ENCODE results near the gene NDUFS2.
A peak's percentile ranks its signal among the peaks of the same experiment; 100 is the strongest.

Gene NDUFS2

DNA sequence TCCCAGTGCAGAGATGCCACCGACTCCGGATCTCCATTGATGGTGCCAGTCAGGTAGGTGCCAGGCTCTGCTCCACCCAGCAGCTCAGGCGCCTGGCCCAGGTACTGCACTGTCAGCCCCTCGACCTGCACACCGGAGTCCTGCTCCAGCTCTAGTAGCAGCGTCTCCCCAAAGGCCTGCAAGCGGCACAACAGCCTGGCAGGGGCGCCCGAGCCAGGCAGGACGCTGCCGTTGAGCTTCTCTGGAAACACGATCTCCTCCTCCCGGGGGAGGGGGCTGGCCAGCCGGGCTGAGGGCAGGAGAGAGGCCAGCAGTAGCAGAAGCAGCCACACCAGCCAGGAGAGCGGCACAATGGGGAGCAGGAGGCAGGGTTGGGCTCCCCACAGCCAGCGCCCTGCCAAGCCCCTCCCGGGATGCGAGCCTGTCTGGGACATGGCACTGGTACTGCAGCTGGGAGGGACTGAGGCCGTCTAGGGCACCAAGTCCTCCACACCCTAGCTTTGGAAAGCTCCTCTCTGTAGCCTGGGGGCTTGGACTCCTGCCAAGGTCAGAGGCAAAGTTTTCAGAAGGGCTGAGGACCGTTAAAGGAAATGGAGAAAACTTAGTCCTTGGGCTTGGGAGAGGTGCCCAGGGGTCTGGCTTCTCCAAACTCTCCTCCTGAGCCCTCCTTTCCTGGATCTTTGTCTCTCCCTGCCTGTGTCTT is 3.8 kb upstream of the NDUFS2 start:
- TF ChIP-seq NFIC (IDR thresholded peaks at IDR 0.05) (peak; percentile 58; the same call in 1 of the 2 replicates), EGR1 (IDR thresholded peaks at IDR 0.05) (no peak)

DNA sequence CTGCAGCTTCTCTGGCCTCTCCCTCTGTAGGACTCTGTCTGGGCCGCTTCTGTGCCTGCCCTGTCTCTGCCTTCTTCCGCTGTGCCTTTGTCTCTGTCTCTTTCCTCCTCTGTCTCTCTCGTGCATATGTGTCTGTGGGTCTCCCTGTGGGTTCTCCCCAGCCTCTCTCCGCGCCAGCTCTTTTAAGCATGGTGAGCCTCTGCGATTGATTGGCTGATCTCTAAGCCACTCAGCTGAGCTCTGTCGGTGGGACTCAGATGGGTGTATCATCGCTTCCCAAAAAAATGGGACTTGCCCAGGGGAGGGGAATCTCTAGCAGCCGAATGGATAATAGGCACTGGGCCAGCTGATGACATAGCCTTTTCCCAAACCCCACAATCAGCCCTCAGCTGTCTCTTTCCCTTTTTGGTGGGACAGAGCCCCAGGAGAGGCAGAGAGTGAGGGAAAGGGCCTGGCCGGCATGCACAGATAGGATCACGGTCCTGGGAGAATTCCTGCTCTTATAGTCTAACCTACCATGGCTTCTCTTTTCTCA is 3.2 kb upstream of the NDUFS2 start, which contains the start of gene ADAMTS4:
Gene ADAMTS4 (minus strand): TSS at position 158 of the 535 bp plus-strand sequence. CDS start 427 bp downstream, outside the sequence.
- TF ChIP-seq TEAD4 (IDR thresholded peaks at IDR 0.05) (no peak), CEBPB (IDR thresholded peaks at IDR 0.05) (no peak), CREB1 (IDR thresholded peaks at IDR 0.05; ENCODE audit: low read depth) (no peak), NFIC (IDR thresholded peaks at IDR 0.05) (no peak), ZBTB7A (IDR thresholded peaks at IDR 0.05; ENCODE audit: low read depth) (no peak), YY1 (IDR thresholded peaks at IDR 0.05; ENCODE audit: low read depth) (no peak), RAD21 (IDR thresholded peaks at IDR 0.05; ENCODE audit: low read depth) (no peak), TCF12 (IDR thresholded peaks at IDR 0.05; ENCODE audit: low read depth) (no peak), EP300 (IDR thresholded peaks at IDR 0.05; ENCODE audit: borderline replicate concordance) (no peak), TAF1 (IDR thresholded peaks at IDR 0.05; ENCODE audit: low read depth) (no peak), FOXM1 (IDR thresholded peaks at IDR 0.05; ENCODE audit: borderline replicate concordance, low read depth) (no peak), EGR1 (IDR thresholded peaks at IDR 0.05) (no peak)
- TF ChIP-seq, protein P1, sequence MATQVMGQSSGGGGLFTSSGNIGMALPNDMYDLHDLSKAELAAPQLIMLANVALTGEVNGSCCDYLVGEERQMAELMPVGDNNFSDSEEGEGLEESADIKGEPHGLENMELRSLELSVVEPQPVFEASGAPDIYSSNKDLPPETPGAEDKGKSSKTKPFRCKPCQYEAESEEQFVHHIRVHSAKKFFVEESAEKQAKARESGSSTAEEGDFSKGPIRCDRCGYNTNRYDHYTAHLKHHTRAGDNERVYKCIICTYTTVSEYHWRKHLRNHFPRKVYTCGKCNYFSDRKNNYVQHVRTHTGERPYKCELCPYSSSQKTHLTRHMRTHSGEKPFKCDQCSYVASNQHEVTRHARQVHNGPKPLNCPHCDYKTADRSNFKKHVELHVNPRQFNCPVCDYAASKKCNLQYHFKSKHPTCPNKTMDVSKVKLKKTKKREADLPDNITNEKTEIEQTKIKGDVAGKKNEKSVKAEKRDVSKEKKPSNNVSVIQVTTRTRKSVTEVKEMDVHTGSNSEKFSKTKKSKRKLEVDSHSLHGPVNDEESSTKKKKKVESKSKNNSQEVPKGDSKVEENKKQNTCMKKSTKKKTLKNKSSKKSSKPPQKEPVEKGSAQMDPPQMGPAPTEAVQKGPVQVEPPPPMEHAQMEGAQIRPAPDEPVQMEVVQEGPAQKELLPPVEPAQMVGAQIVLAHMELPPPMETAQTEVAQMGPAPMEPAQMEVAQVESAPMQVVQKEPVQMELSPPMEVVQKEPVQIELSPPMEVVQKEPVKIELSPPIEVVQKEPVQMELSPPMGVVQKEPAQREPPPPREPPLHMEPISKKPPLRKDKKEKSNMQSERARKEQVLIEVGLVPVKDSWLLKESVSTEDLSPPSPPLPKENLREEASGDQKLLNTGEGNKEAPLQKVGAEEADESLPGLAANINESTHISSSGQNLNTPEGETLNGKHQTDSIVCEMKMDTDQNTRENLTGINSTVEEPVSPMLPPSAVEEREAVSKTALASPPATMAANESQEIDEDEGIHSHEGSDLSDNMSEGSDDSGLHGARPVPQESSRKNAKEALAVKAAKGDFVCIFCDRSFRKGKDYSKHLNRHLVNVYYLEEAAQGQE (IDR thresholded peaks at IDR 0.05; ENCODE audit: low read depth): no peak
- TF ChIP-seq, protein P2, sequence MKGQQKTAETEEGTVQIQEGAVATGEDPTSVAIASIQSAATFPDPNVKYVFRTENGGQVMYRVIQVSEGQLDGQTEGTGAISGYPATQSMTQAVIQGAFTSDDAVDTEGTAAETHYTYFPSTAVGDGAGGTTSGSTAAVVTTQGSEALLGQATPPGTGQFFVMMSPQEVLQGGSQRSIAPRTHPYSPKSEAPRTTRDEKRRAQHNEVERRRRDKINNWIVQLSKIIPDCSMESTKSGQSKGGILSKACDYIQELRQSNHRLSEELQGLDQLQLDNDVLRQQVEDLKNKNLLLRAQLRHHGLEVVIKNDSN (IDR thresholded peaks at IDR 0.05): no peak
- TF ChIP-seq, protein P3, sequence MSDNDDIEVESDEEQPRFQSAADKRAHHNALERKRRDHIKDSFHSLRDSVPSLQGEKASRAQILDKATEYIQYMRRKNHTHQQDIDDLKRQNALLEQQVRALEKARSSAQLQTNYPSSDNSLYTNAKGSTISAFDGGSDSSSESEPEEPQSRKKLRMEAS (IDR thresholded peaks at IDR 0.05): no peak

DNA sequence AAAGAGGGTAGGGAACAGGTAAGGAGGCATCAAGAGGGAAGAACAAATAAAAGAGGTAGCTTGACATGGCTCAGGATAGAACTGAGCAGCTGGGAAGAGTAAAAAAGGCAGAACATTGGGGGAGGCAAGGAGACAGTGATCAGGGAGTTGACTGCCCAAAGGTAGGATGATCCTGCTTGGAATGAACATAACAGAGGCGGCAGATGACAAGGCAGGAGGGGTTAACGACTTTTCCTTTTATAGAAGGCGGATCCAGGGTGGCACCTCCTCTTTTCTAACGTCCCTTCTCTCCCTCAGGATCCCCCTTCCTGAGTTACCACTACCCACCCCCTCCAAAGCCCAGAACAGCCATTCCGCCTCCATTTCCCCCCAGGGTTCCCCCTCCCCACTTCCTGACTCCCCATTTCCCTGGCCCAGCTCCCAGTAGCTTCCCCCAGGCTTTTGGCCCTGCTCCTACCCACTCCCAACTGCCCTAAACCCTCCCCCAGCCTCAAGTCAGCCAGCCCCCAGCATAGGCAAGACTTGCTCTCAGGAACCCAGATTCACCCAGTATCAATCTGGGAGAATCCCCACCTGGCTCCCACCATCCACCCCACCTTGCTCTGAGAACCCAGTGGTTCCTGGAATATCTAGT is 2.5 kb upstream of the NDUFS2 start:
- no peak for TF ChIP-seq ZBTB7A (IDR thresholded peaks at IDR 0.05; ENCODE audit: low read depth)
- no peak for TF ChIP-seq RAD21 (IDR thresholded peaks at IDR 0.05; ENCODE audit: low read depth)
- no peak for TF ChIP-seq YY1 (IDR thresholded peaks at IDR 0.05; ENCODE audit: low read depth)
- no peak for TF ChIP-seq TCF12 (IDR thresholded peaks at IDR 0.05; ENCODE audit: low read depth)
- TF ChIP-seq, protein P2 (IDR thresholded peaks at IDR 0.05): no peak
- TF ChIP-seq, protein P1 (IDR thresholded peaks at IDR 0.05; ENCODE audit: low read depth): no peak
- no peak for TF ChIP-seq CREB1 (IDR thresholded peaks at IDR 0.05; ENCODE audit: low read depth)
- TF ChIP-seq FOXM1 (IDR thresholded peaks at IDR 0.05; ENCODE audit: borderline replicate concordance, low read depth): no peak
- no peak for TF ChIP-seq EP300 (IDR thresholded peaks at IDR 0.05; ENCODE audit: borderline replicate concordance)
- TF ChIP-seq TEAD4 (IDR thresholded peaks at IDR 0.05): no peak
- no peak for TF ChIP-seq TAF1 (IDR thresholded peaks at IDR 0.05; ENCODE audit: low read depth)

DNA sequence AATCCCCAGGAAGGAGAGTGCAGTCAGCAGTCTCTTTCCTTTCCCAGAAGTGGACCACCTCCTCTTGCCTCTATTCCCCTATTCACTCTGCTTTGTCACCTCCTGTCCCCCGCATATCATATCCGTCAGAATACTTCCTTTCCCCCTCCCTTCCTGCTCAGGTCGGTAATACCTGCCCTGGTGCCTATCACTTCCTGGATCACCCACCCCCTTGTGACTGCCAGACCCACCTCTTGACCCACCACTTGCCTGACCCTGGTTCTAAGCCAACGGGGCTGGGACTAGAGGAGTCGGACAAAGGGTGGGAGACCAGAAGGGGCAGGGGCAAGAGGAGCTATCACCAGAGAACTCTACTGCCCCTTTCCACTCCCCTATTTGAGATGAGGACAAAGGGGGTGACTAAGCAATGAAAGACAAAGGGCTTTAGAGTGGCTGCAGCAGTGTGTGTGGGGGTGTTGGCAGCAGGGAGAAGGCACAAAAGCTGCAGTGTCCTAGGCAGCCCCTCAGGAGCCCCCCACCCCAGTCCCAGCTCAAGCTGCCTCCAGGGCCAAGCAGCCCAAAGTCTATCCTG is 1.7 kb upstream of the NDUFS2 start:
- TF ChIP-seq CREB1 (IDR thresholded peaks at IDR 0.05; ENCODE audit: low read depth): no peak
- no peak for TF ChIP-seq EP300 (IDR thresholded peaks at IDR 0.05; ENCODE audit: borderline replicate concordance)
- no peak for TF ChIP-seq YY1 (IDR thresholded peaks at IDR 0.05; ENCODE audit: low read depth)
- no peak for TF ChIP-seq CEBPB (IDR thresholded peaks at IDR 0.05)
- no peak for TF ChIP-seq TCF12 (IDR thresholded peaks at IDR 0.05; ENCODE audit: low read depth)
- no peak for TF ChIP-seq EGR1 (IDR thresholded peaks at IDR 0.05)
- no peak for TF ChIP-seq TEAD4 (IDR thresholded peaks at IDR 0.05)
- no peak for TF ChIP-seq FOXM1 (IDR thresholded peaks at IDR 0.05; ENCODE audit: borderline replicate concordance, low read depth)
- TF ChIP-seq ZBTB7A (IDR thresholded peaks at IDR 0.05; ENCODE audit: low read depth): no peak

DNA sequence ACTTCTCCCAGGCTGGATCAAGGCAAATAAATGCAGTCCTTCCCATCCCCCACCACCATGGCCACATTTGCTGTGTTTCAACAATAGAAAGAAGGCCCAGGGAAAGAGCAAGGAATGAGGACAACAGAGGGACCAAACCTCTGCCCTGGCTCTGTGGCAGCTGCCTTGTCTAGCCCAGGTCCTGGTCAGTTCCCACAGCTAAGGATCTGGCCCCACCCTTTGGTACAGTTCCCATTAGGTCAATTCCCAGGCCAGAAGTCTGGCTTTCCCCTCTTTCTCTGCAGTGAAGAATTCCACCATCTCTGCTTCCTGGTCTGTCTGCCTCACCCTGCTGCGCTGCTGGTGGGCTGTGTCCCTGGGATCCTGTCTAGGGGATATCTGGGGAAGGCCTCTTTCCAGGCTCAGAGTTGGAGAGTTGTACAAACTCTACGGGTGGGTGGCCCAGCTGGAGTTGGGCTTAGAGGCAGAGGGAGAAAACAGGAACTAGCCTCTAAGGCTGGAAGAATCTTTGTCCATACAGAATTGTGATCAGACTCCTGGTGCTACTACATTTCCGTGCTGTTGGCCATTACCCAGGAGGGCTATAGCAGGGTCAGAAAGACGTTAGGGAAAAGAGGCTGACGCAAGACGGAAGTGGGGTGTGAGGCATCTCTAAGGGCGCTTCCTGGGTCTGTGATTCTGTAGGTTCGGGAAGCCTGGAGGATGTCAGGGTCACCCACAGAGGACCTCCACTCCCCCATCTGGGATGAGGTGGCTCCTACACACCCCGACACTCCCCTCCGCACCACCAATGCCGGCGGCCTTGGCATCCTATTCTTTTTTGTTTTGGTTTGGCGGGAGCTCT is 953 bp upstream of the NDUFS2 start:
- TF ChIP-seq TEAD4 (IDR thresholded peaks at IDR 0.05) (no peak), NFIC (IDR thresholded peaks at IDR 0.05) (no peak), YY1 (IDR thresholded peaks at IDR 0.05; ENCODE audit: low read depth) (no peak), TAF1 (IDR thresholded peaks at IDR 0.05; ENCODE audit: low read depth) (no peak), CEBPB (IDR thresholded peaks at IDR 0.05) (no peak), FOXM1 (IDR thresholded peaks at IDR 0.05; ENCODE audit: borderline replicate concordance, low read depth) (no peak), TCF12 (IDR thresholded peaks at IDR 0.05; ENCODE audit: low read depth) (no peak), CREB1 (IDR thresholded peaks at IDR 0.05; ENCODE audit: low read depth) (no peak), EGR1 (IDR thresholded peaks at IDR 0.05) (no peak), RAD21 (IDR thresholded peaks at IDR 0.05; ENCODE audit: low read depth) (no peak), ZBTB7A (IDR thresholded peaks at IDR 0.05; ENCODE audit: low read depth) (no peak)
- TF ChIP-seq, protein P1 (IDR thresholded peaks at IDR 0.05; ENCODE audit: low read depth): no peak
- TF ChIP-seq, protein P2 (IDR thresholded peaks at IDR 0.05): no peak
- TF ChIP-seq, protein P3 (IDR thresholded peaks at IDR 0.05): no peak

All from Ishikawa (cell line).